Endodermal cell (in vitro differentiated cells): ENCODE measurements around the gene RIPK1. TPM values are rescaled to one million over a fixed set of nuclear protein-coding genes. Genes with fewer than 3 reads are reported as not detected.
A peak's percentile ranks its signal among the peaks of the same experiment; 100 is the strongest.
"Not testable (repeated sequence)": the region's sequence is repeated elsewhere in the genome, so short reads cannot be mapped to it uniquely, and the experiment has no call there.

ENCODE experiments used
- DNase-seq: peaks from one replicate; pipeline ENCODE4 v3.0.0-alpha.2; 2017
- H3K27ac ChIP-seq: 2 replicates; pipeline ENCODE4 v1.5.1; 2013; ENCODE audit warnings: mild to moderate bottlenecking, low read depth, low read length, moderate library complexity
- H3K27me3 ChIP-seq: 2 replicates; pipeline ENCODE4 v1.6.1; 2013; ENCODE audit warnings: mild to moderate bottlenecking, low read length, moderate library complexity; ENCODE audit not compliant: insufficient read depth, control insufficient read depth, poor library complexity, severe bottlenecking
- H3K36me3 ChIP-seq: 2 replicates; pipeline ENCODE4 v1.7.0; 2013; ENCODE audit warnings: mild to moderate bottlenecking, low read length, moderate library complexity; ENCODE audit not compliant: control insufficient read depth, insufficient read depth
- H3K4me1 ChIP-seq: one replicate; pipeline ENCODE4 v1.7.0; 2013; ENCODE audit warnings: low read length; ENCODE audit not compliant: control insufficient read depth, insufficient read depth
- H3K4me3 ChIP-seq: 2 replicates; pipeline ENCODE4 v1.5.1; 2013; ENCODE audit warnings: mild to moderate bottlenecking, low read length, moderate library complexity
- H3K9ac ChIP-seq: 2 replicates; pipeline ENCODE4 v1.6.1; 2013; ENCODE audit warnings: mild to moderate bottlenecking, low read length, moderate library complexity; ENCODE audit not compliant: poor library complexity, severe bottlenecking; ENCODE audit errors: extremely low read depth
- H3K9me3 ChIP-seq: 2 replicates; pipeline ENCODE4 v1.6.1; 2013; ENCODE audit warnings: mild to moderate bottlenecking, low read length, moderate library complexity; ENCODE audit not compliant: control insufficient read depth
- H3K27ac Mint-ChIP-seq: 2 replicates; pipeline ENCODE4 v1.8.0; 2020; ENCODE audit warnings: mixed read lengths
- H3K27me3 Mint-ChIP-seq: 2 replicates; pipeline ENCODE4 v1.8.0; 2021; ENCODE audit warnings: mild to moderate bottlenecking, mixed read lengths; ENCODE audit not compliant: insufficient read depth
- H3K36me3 Mint-ChIP-seq: 2 replicates; pipeline ENCODE4 v1.8.0; 2020; ENCODE audit warnings: low read depth, mixed read lengths
- H3K4me1 Mint-ChIP-seq: 2 replicates; pipeline ENCODE4 v1.8.0; 2020; ENCODE audit warnings: mixed read lengths
- H3K4me3 Mint-ChIP-seq: 2 replicates; pipeline ENCODE4 v1.8.0; 2020; ENCODE audit warnings: mild to moderate bottlenecking, moderate library complexity, mixed read lengths
- H3K9me3 Mint-ChIP-seq: 2 replicates; pipeline ENCODE4 v1.8.0; 2020; ENCODE audit warnings: mild to moderate bottlenecking, mixed read lengths
- WGBS, 2 experiments: methylation state at CpG; one replicate each; pipeline versions ENCODE4 v1.1.5 to v1.1.7; 2013; ENCODE audit warnings: missing lambda C conversion rate in 2 of 2, mixed read lengths in 1 of 2; ENCODE audit not compliant: insufficient coverage in 1 of 2, insufficient read length in 1 of 2; 5-methylcytosine and 5-hydroxymethylcytosine counted together
- total RNA-seq, 2 donors: library from RNA; stranded (reverse); fragmentation: NEBNext Ultra II Directional in 1 of 2; extraction: Animal tissue kit (Norgen Biotek cat#: 25700) in 1 of 2; gene quantifications; 2 replicates in 1 of 2; 3 replicates in 1 of 2; pipeline ENCODE4 v1.2.1, GENCODE V29; 2021
- TF ChIP-seq, protein P1 (sequence below): fragments of 200-600 bp; sonication (generic); conservative IDR thresholded peaks from 2 replicates; pipeline ENCODE4 v1.5.0; 2021; ENCODE audit warnings: antibody characterized with exemption, mild to moderate bottlenecking

The RIPK1 gene
- total RNA-seq, 2 donors from 2014 or later = 10.2 to 18.7 TPM

DNA sequence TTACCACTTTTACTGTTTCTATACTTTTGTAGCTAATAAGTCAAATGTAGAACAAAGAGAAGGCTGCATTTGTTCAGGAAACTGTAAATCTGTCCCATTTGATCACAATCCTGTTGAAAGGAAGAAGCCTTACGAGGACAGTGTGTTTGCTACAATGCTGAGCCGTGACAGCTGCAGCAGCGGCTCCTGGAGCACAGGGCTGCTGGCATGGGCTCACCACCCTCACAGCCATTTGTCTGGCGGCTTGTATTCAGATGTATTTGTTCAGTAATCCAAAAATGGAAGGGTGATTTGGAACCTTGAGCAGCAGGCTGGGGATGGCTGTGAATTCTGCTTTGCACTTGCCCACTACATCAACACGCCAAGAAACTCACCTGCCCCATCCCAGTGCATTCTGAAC, 83.4 kb downstream of the RIPK1 start:
- H3K4me1 ChIP-seq = no peaks in the 10 kb centered on the region
- Mint-ChIP-seq H3K36me3 (peaks cover 50% of the 10 kb centered on the region), H3K27me3 (no peaks in the 10 kb centered on the region), H3K27ac (no peak overlapping the region), H3K4me1 (peaks cover 5% of the 10 kb centered on the region), H3K9me3 (no peaks in the 10 kb centered on the region), H3K4me3 (no peak overlapping the region)
- H3K36me3 ChIP-seq = peaks cover 42% of the 10 kb centered on the region
- WGBS, 2 experiments = 86 to 93% methylated on average over 1 to 5 of the region's 5 CpGs
- no peak overlapping the region for H3K9ac ChIP-seq
- H3K27ac ChIP-seq = peak overlapping the region; percentile 30
- no peaks in the 10 kb centered on the region for H3K9me3 ChIP-seq
- TF ChIP-seq, protein P1, sequence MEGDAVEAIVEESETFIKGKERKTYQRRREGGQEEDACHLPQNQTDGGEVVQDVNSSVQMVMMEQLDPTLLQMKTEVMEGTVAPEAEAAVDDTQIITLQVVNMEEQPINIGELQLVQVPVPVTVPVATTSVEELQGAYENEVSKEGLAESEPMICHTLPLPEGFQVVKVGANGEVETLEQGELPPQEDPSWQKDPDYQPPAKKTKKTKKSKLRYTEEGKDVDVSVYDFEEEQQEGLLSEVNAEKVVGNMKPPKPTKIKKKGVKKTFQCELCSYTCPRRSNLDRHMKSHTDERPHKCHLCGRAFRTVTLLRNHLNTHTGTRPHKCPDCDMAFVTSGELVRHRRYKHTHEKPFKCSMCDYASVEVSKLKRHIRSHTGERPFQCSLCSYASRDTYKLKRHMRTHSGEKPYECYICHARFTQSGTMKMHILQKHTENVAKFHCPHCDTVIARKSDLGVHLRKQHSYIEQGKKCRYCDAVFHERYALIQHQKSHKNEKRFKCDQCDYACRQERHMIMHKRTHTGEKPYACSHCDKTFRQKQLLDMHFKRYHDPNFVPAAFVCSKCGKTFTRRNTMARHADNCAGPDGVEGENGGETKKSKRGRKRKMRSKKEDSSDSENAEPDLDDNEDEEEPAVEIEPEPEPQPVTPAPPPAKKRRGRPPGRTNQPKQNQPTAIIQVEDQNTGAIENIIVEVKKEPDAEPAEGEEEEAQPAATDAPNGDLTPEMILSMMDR = no peak
- no peak for DNase-seq
- no peak overlapping the region for H3K4me3 ChIP-seq
- no peaks in the 10 kb centered on the region for H3K27me3 ChIP-seq

DNA sequence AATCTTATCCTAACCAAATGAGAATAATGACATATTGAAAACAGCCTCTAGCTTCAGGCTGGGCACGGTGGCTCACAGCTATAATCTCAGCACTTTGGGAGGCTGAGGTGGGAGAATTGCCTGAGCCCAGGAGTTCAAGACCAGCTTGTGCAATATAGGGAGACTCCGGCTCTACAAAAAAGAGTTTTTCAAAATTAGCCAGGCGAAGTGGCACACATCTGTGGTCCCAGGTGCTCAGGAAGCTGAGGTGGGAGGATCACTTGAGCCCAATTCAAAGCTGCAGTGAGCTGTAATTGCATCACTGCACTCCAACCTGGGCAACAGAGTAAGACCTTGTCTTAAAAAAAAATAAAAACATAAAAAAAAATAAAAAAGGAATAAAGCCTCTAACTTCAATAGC, 84.4 kb downstream of the RIPK1 start:
- Histone ChIP-seq H3K9ac (no peak overlapping the region), H3K9me3 (no peaks in the 10 kb centered on the region), H3K4me3 (no peak overlapping the region), H3K27ac (no peak overlapping the region), H3K27me3 (no peaks in the 10 kb centered on the region), H3K36me3 (peaks cover 39% of the 10 kb centered on the region), H3K4me1 (no peaks in the 10 kb centered on the region)
- TF ChIP-seq, protein P1 = no peak
- H3K9me3 Mint-ChIP-seq = no peaks in the 10 kb centered on the region
- DNase-seq = no peak
- peaks cover 42% of the 10 kb centered on the region for H3K36me3 Mint-ChIP-seq
- H3K27me3 Mint-ChIP-seq = no peaks in the 10 kb centered on the region
- H3K4me3 Mint-ChIP-seq = no peak overlapping the region
- WGBS, 2 experiments = 92 to 97% methylated on average over 3 of the region's 3 CpGs
- H3K27ac Mint-ChIP-seq = no peak overlapping the region
- peaks cover 5% of the 10 kb centered on the region for H3K4me1 Mint-ChIP-seq

DNA sequence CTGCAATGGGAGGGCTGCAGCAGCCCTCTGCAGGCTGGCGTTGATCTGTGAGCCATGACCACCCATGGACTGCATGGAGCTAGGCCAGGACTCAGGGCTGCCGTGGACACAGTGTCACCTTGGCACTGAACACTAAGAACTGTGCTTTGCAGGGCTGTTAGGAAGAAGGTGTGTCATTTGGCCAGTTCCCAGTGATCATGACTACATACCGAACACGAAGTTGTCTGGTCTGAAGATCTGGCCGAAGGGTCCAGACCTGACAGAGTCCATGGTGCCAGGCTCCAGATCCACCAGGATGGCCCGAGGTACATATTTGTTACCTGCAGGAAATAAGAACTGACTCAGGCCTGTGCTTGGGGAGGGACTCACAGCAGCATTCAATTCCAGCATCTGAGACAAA, 87.1 kb downstream of the RIPK1 start:
- not testable (repeated sequence) for DNase-seq, H3K27me3 Mint-ChIP-seq, H3K9me3 Mint-ChIP-seq, H3K9me3 ChIP-seq, H3K27ac ChIP-seq, H3K27me3 ChIP-seq, H3K9ac ChIP-seq, H3K4me1 ChIP-seq
- peak overlapping the region; percentile 98 for H3K4me3 ChIP-seq
- Mint-ChIP-seq H3K4me3 (peak overlapping the region; percentile 93), H3K4me1 (peaks cover 18% of the 10 kb centered on the region), H3K27ac (peak overlapping the region; percentile 39), H3K36me3 (peaks cover 24% of the 10 kb centered on the region)
- peaks cover 26% of the 10 kb centered on the region for H3K36me3 ChIP-seq
- WGBS, 2 experiments = 86 to 89% methylated on average over 3 to 6 of the region's 6 CpGs

DNA sequence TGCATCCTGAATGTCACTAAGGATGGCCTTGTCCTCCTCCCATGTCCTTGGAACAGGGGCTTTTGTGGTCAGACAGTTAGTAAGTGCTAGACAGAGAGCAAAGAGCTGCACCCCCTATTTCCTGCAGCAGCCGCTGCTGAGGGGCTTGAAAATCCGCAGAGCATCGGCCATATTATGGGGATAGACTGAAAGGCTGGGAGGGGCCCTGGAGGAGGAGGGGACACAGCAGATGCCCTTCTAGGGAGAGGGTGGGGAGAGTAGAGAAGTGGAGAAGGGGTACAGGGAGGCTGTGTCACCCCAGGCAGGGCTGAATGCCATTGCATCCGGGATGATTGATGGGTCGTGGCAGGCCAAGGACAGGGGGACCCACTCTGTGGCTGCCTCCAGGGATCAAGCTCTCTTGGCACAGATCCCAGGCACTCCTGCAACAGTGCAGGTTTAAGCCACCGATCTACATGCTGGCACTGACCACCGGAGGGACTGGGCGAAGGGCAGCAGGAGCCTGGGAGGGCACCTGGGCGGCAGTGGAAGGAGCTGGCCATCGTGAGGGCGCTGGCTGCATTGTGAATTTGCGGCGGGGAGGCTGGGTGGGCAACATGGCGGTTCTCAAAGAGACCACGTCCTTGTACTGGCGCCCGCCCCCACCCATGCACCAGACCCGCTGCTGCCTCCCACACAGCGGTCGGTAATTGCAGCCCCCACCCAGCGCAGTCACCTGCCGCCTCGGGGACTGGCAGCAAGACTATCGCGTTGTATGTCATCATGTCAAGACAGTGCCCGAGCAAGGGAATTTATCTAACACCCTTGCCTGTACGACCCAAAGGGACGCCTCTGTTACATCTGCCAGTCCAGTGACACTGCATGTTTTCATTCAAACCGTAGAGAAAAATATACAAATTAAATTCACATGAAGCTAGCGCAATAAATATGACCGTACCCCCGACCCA, 88.2 kb downstream of the RIPK1 start:
- 8 to 9% methylated on average over 18 to 30 of the region's 32 CpGs for WGBS, 2 experiments
- Mint-ChIP-seq H3K36me3 (peaks cover 24% of the 10 kb centered on the region), H3K4me3 (peak overlapping the region; percentile 93), H3K27ac (peak overlapping the region; percentile 93), H3K4me1 (peaks cover 18% of the 10 kb centered on the region)
- Histone ChIP-seq H3K4me3 (peak overlapping the region; percentile 98), H3K36me3 (peaks cover 26% of the 10 kb centered on the region), H3K9ac (peak overlapping the region; percentile 78), H3K27ac (peak overlapping the region; percentile 49)
- not testable (repeated sequence) for H3K27me3 Mint-ChIP-seq, H3K9me3 Mint-ChIP-seq, H3K4me1 ChIP-seq, H3K9me3 ChIP-seq, H3K27me3 ChIP-seq
- peak; percentile 63 for DNase-seq
